Measurements from ENCODE around the gene SLC35C1. TPM values are rescaled to one million over a fixed set of nuclear protein-coding genes. Genes with fewer than 3 reads are reported as not detected.
A peak's percentile ranks its signal among the peaks of the same experiment; 100 is the strongest.

SLC35C1 gene
- total RNA-seq, 1 donor = 1.5 TPM

- no peak overlapping the region for H3K4me3 ChIP-seq (ENCODE audit: low read length)
- no peaks in the 10 kb centered on the region for H3K9me3 ChIP-seq (ENCODE audit: low read depth, low read length)
- no peaks in the 10 kb centered on the region for H3K27me3 ChIP-seq (ENCODE audit: insufficient read depth, low read length)
- H3K4me1 ChIP-seq (ENCODE audit: insufficient read depth, low read length) = peaks cover 21% of the 10 kb centered on the region
Observed at GRCh38 chr11:45843158-45843924, 38.4 kb downstream of the SLC35C1 start.

DNA sequence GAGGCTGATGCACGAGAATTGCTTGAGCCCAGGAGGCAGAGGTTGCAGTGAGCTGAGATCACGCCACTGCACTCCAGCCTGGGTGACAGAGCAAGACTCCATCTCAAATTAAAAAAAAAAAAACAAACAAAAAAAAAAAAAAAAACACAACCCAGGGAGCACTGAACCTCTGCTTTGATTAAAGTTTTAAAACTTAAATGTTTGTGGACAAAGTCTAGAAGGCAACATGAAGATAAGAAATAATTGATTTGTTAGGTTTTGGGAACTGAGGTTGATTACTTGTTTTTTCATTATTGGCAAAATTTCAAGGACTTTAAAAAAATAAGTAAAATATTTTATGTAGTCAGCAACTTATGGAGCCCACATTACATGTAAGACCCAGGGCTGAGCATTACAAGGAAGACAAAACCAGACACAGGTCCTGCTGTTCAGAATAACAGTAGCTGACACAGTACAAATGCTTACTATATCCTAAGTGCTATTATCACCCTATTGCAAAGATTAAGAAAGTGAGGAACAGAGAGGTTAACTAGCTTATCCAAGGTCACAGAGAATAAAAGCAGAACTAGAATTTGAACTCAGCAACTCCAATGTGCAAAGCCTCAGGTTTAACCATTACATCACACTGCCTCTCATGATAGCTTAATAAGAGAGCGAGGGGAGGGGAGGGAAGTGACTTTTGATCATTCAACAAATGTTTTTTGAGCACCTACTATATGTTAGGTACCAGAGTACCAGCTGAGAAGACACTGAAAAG, 40.1 kb downstream of the SLC35C1 start:
- Histone ChIP-seq H3K27me3 (ENCODE audit: insufficient read depth, low read length) (no peaks in the 10 kb centered on the region), H3K4me1 (ENCODE audit: insufficient read depth, low read length) (peaks cover 36% of the 10 kb centered on the region), H3K9me3 (ENCODE audit: low read depth, low read length) (no peaks in the 10 kb centered on the region), H3K4me3 (ENCODE audit: low read length) (no peak overlapping the region)

- Histone ChIP-seq H3K9me3 (ENCODE audit: low read depth, low read length) (no peaks in the 10 kb centered on the region), H3K4me1 (ENCODE audit: insufficient read depth, low read length) (peaks cover 42% of the 10 kb centered on the region), H3K4me3 (ENCODE audit: low read length) (no peak overlapping the region), H3K27me3 (ENCODE audit: insufficient read depth, low read length) (no peaks in the 10 kb centered on the region)
Observed at GRCh38 chr11:45846174-45846675, 41.3 kb downstream of the SLC35C1 start.

- Histone ChIP-seq H3K4me3 (ENCODE audit: low read length) (peak within 1 kb of the TSS; percentile 85), H3K27me3 (ENCODE audit: insufficient read depth, low read length) (no peaks in the 10 kb centered on the region), H3K4me1 (ENCODE audit: insufficient read depth, low read length) (peaks cover 44% of the 10 kb centered on the region), H3K9me3 (ENCODE audit: low read depth, low read length) (no peaks in the 10 kb centered on the region)
Observed at GRCh38 chr11:45846974-45847910, 42.3 kb downstream of the SLC35C1 start, which contains the start of gene CRY2. Gene CRY2 (plus strand): TSS chr11:45847475. CDS start chr11:45847491, 16 bp downstream.

DNA sequence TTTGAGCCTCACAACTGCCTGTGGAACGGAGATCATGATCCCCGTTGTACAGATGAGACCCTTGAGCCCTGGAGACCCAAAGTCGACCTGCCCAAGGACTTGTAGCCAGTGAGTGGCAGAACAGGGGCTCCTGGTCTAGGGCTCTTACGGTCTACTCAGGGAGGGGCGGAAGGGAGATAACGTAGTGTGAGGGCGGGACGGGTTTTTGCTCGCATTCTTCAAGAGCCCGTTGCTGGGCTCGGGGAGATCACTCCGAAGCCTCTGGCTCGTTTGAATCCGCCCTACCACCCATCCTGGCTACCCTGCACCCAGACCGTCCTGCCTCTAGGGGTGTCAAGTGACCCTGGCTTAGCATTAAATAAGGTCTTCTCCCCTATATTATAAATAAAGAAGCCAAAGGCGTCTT, 43.0 kb downstream of the SLC35C1 start:
- Histone ChIP-seq H3K4me3 (ENCODE audit: low read length) (peak overlapping the region; percentile 85), H3K9me3 (ENCODE audit: low read depth, low read length) (no peaks in the 10 kb centered on the region), H3K4me1 (ENCODE audit: insufficient read depth, low read length) (peaks cover 51% of the 10 kb centered on the region), H3K27me3 (ENCODE audit: insufficient read depth, low read length) (no peaks in the 10 kb centered on the region)

DNA sequence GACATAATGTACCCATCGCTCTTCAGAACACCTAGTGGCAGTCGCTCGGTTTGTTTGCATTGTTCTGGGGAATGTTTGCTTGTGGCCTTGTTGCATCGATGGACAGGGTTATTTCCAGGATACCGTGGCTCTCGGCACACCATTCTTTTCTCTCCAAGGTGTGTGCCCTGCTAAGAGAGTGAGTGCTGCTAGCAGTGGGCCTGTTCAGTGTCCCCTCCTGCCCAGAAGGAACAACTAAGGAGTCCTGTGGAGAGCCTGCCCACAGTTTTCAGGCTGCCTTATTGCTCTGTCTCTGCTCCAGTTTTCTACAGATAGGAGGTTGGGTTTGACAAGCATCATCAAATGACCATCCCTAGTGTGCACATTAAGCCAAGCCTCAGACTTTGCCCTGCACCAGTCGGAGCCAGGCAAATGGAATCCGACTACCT, 43.7 kb downstream of the SLC35C1 start:
- Histone ChIP-seq H3K4me3 (ENCODE audit: low read length) (no peak overlapping the region), H3K4me1 (ENCODE audit: insufficient read depth, low read length) (peaks cover 46% of the 10 kb centered on the region), H3K9me3 (ENCODE audit: low read depth, low read length) (no peaks in the 10 kb centered on the region), H3K27me3 (ENCODE audit: insufficient read depth, low read length) (no peaks in the 10 kb centered on the region)

DNA sequence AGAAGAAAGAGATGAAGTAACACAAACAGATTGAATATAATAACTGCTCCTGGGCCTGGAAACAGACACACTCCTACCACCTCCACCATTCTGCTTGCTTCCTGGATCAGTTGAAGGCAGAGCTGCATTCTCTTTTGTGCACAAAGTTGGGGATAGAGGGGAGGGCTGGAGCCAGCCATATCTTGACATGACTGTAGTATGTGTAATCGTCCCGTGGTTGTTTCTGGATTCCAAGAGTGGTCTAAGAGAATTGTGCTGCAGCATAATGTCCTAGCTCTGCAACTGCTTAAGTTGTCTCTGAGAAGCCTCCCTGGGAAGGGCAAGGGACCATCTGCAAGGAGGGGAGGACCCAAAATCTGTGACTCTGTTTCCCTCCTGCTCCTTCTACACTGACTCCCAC, 45.5 kb downstream of the SLC35C1 start:
- H3K4me1 ChIP-seq (ENCODE audit: insufficient read depth, low read length) = peaks cover 46% of the 10 kb centered on the region
- no peaks in the 10 kb centered on the region for H3K9me3 ChIP-seq (ENCODE audit: low read depth, low read length)
- H3K27me3 ChIP-seq (ENCODE audit: insufficient read depth, low read length) = no peaks in the 10 kb centered on the region
- no peak overlapping the region for H3K4me3 ChIP-seq (ENCODE audit: low read length)

DNA sequence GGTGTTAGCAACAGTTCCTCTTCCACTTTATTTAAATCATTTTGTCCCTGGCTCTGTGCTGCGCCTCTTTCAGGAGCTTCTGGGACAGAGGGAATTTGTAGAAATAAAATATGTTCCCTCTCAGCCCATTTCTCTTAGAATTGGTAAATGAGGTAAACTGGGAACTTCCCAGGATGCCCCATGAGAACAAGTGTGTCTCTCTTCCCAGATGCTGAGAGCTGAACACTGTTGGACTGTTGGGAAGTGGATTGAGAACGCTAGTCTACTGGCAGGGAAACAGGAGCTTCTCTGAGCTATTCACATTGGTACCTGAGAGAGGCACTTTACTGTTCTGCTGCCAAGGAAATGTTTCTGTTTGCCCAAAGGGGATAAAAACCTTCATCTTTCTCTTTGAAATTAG, 46.3 kb downstream of the SLC35C1 start:
- H3K4me3 ChIP-seq (ENCODE audit: low read length) = no peak overlapping the region
- no peaks in the 10 kb centered on the region for H3K9me3 ChIP-seq (ENCODE audit: low read depth, low read length)
- peaks cover 45% of the 10 kb centered on the region for H3K4me1 ChIP-seq (ENCODE audit: insufficient read depth, low read length)
- H3K27me3 ChIP-seq (ENCODE audit: insufficient read depth, low read length) = no peaks in the 10 kb centered on the region

DNA sequence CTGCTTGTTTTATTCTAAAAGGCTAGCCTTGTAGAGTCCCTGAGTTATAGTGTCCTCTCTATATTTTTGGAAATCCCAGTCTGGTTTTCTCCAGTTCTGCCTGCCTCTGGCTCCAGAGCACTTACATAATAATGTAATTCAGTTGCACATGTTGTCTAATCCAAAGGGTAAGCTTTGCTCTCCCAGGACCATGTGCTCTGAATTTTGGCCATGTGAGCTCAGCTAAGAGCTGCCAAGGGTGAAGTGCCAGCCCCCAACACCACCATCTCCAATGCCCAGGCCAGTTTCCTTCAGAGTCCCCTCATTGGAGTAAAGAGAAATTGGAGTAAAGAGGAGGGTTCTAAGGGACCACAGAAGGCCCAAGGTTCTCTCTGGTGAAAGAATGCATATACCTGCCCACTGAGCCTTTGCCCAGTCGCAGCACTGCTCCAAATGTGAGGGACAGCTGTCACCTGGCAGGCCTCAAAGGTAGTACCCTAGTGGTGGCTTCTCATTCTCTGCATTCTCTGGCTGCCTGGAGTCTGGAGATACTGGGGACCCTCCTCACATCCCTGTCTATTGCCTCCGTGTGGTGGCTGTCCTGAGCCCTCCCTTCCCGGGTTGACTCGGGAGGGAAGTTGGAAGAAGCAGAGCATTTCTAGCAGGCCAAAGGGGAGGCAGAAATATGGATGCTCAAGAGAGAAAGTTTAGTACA, 47.2 kb downstream of the SLC35C1 start:
- H3K9me3 ChIP-seq (ENCODE audit: low read depth, low read length) = no peaks in the 10 kb centered on the region
- H3K27me3 ChIP-seq (ENCODE audit: insufficient read depth, low read length) = no peaks in the 10 kb centered on the region
- H3K4me1 ChIP-seq (ENCODE audit: insufficient read depth, low read length) = peaks cover 41% of the 10 kb centered on the region
- H3K4me3 ChIP-seq (ENCODE audit: low read length) = no peak overlapping the region

DNA sequence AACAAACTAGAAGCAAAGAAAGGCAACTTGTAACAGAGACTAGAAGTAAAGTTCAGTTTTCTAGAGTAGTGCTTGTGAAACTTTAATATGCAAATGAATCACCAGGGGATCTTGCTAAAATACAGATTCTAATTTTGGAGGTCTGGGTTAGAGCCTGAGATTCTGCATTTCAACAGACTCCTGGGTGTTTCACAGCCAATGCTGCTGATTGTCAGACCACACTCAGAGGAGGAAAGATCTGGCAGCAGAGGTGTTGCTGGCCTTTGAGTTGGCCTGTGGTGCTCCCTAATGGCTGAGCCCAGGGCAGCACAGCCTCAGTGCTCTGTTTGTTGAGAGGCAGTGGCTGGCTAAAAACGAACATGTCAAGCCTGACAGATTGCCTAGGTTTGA, 47.8 kb downstream of the SLC35C1 start:
- Histone ChIP-seq H3K4me3 (ENCODE audit: low read length) (no peak overlapping the region), H3K4me1 (ENCODE audit: insufficient read depth, low read length) (peaks cover 46% of the 10 kb centered on the region), H3K27me3 (ENCODE audit: insufficient read depth, low read length) (no peaks in the 10 kb centered on the region), H3K9me3 (ENCODE audit: low read depth, low read length) (no peaks in the 10 kb centered on the region)

GRCh38 chr11:45853332-45854219, 48.6 kb downstream of the SLC35C1 start:
- peaks cover 47% of the 10 kb centered on the region for H3K4me1 ChIP-seq (ENCODE audit: insufficient read depth, low read length)
- H3K27me3 ChIP-seq (ENCODE audit: insufficient read depth, low read length) = no peaks in the 10 kb centered on the region
- H3K9me3 ChIP-seq (ENCODE audit: low read depth, low read length) = no peaks in the 10 kb centered on the region
- H3K4me3 ChIP-seq (ENCODE audit: low read length) = no peak overlapping the region

DNA sequence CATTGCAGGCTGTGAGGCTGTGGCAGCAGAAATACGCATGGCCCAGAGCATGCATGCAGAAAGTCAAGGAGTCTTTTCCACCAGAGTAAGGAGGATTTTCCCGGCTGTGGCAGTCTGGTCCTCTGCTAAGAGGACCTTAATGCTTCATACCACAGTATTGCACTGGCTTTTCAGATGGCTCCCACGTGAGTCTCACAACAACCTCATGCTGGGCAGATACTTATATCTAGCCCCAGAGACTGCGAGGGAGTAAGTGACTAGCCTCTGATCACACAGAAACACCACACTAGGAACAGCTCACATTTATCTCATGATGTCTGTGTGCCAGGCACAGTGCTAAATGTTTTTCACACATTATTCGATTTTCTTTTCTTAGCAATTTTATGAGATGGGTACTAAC, 50.4 kb downstream of the SLC35C1 start:
- H3K27me3 ChIP-seq (ENCODE audit: insufficient read depth, low read length) = no peaks in the 10 kb centered on the region
- H3K4me1 ChIP-seq (ENCODE audit: insufficient read depth, low read length) = peaks cover 33% of the 10 kb centered on the region

DNA sequence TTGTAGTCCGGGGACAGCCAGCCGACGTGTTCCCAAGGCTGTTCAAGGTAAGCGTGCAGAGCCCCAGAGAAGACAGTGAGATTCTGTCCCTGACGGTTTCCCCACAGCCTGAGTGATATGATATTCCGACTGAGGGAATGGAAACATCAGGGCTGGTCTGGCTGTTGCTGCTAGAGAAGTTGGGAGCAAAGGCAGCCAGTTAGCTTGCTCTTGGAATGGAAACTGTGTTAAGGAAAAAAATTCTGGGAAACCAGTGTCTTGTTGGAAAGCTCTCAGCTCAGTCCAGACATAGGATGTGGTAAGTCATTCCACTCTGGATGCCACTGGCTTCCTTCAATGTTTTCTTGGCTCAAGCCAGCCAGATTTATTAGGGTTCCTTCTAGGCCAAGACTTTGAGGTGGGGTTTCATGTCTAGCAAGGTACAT, 51.1 kb downstream of the SLC35C1 start:
- peaks cover 29% of the 10 kb centered on the region for H3K4me1 ChIP-seq (ENCODE audit: insufficient read depth, low read length)
- no peaks in the 10 kb centered on the region for H3K27me3 ChIP-seq (ENCODE audit: insufficient read depth, low read length)
- H3K9me3 ChIP-seq (ENCODE audit: low read depth, low read length) = no peaks in the 10 kb centered on the region
- no peak overlapping the region for H3K4me3 ChIP-seq (ENCODE audit: low read length)

More for the DNA sequence above, 50.4 kb downstream of the SLC35C1 start:
- no peaks in the 10 kb centered on the region for H3K9me3 ChIP-seq (ENCODE audit: low read depth, low read length)
- no peak overlapping the region for H3K4me3 ChIP-seq (ENCODE audit: low read length)
